ENCODE data around the gene ARID1B.

The ARID1B gene

DNA sequence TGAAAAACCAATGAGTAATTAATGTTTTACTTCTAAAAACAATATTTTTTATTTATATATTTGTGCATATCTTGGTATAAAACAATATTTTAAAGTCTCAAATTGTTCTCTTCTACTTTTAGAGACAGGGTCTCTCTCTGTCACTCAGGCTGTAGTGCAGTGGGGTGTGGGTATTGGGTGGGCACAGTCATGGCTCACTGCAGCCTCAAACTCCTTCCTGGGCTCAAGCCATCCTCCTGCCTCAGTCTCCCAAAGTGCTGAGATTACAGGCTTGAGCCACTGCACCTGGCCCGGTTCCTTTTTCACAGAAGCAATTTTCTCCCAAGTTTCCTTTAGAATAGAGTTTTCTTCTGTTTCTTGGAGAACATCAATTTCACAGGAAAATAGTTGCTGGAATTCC, 443.3 kb downstream of the ARID1B start:
- DNase-seq (ENCODE audit: low read depth): no peak
- TF ChIP-seq, protein P1, sequence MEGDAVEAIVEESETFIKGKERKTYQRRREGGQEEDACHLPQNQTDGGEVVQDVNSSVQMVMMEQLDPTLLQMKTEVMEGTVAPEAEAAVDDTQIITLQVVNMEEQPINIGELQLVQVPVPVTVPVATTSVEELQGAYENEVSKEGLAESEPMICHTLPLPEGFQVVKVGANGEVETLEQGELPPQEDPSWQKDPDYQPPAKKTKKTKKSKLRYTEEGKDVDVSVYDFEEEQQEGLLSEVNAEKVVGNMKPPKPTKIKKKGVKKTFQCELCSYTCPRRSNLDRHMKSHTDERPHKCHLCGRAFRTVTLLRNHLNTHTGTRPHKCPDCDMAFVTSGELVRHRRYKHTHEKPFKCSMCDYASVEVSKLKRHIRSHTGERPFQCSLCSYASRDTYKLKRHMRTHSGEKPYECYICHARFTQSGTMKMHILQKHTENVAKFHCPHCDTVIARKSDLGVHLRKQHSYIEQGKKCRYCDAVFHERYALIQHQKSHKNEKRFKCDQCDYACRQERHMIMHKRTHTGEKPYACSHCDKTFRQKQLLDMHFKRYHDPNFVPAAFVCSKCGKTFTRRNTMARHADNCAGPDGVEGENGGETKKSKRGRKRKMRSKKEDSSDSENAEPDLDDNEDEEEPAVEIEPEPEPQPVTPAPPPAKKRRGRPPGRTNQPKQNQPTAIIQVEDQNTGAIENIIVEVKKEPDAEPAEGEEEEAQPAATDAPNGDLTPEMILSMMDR (conservative IDR thresholded peaks at IDR 0.05; ENCODE audit: low read depth, low read length): no peak
- peak overlapping the region; percentile 64 for H3K4me3 ChIP-seq (ENCODE audit: low read depth, low read length)

DNA sequence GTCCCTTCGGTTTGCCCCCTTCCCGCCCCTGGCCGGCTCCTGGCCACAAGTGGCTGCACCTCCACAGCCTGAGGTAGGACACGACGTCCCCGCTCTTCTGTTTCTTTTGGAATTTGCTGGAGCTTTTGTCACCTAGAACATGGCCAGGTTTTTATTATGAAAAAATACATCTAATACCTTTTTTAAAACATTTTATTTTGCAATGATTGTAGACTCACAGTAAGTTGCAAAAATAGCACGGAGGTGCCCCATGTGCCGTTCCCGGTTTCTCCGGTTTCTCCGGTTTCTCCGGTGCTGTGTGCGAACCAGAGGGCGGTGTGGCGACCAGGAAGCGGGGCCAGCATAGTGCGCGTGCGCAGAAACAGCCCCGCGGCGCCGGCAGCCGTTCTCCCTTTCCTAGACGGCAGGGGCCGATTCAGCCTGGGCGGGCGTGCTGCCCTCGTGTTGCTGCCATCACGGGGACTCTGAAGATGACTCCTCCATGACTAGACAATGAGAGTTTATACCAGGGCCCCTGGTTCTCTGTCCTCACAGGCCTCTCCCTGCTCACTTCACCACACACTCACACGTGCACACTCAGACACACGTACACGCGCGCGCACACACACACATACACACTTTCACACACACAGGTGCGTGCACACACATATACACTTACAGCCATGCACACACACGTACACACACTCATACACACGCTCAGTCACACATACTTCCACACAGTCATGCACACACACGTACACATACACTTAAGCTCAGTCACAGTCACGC, 444.1 kb downstream of the ARID1B start:
- TF ChIP-seq, protein P1 (conservative IDR thresholded peaks at IDR 0.05; ENCODE audit: low read depth, low read length): peak; percentile 39
- DNase-seq (ENCODE audit: low read depth): peak; percentile 78
- peak overlapping the region; percentile 64 for H3K4me3 ChIP-seq (ENCODE audit: low read depth, low read length)

DNA sequence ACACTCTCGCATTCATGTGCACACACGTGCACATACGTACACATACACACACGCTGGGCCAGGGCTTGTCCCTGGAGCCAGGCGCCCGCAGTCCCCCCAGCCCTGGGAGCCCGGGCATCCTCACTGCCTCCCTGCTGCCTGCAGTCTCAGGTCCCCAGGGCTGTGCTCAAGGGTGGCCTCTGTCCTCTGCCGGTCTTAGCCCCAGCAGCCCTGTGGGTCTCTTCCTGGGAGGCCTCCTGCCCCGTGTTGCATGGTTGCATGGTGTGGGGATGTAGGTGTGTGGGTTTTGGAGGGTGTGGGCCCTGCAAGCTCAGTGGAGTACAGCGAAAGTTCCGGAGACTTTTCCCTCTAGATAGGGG, 444.6 kb downstream of the ARID1B start:
- H3K4me3 ChIP-seq (ENCODE audit: low read depth, low read length): no peak overlapping the region
- TF ChIP-seq, protein P1 (conservative IDR thresholded peaks at IDR 0.05; ENCODE audit: low read depth, low read length): no peak
- DNase-seq (ENCODE audit: low read depth): no peak

DNA sequence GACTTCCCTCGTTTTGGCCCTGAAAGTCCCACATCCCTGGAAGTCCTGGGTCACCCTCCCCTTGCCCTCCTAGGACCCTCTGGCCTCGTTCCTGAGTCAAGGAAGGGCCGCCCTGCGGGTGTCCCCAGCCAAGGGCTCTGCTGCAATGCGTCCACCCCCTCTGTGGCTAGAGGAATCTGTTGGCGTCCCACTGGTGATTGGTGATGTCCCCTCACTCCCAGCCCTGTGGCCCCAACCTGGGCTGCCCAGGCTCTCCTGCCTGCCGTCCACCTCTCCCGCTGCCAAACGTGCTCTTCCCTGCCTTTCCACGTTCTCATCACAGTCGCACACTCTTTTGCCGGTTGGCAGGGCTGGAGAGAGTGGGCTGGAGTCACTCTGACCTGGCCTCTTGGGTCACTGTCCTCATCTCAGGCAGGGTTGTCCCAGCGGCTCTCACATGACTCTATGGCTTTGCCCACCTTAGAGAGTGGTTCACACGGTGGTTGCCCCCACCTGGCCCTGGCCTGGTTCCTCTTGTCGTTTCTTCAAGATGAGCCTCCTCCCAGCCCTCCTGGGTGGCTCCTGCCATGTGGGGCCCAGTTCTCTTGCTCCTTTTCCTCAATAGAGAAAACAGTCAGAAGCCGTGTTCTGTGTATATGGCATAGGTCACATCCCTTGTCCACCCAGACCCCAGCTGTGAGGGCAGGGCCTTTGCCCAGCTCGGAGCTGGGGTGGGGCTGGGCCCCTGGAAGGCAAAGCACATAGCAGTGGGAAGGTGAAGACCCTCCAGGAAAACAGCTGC, 445.2 kb downstream of the ARID1B start:
- no peak overlapping the region for H3K4me3 ChIP-seq (ENCODE audit: low read depth, low read length)
- DNase-seq (ENCODE audit: low read depth): no peak
- TF ChIP-seq, protein P1 (conservative IDR thresholded peaks at IDR 0.05; ENCODE audit: low read depth, low read length): no peak

DNA sequence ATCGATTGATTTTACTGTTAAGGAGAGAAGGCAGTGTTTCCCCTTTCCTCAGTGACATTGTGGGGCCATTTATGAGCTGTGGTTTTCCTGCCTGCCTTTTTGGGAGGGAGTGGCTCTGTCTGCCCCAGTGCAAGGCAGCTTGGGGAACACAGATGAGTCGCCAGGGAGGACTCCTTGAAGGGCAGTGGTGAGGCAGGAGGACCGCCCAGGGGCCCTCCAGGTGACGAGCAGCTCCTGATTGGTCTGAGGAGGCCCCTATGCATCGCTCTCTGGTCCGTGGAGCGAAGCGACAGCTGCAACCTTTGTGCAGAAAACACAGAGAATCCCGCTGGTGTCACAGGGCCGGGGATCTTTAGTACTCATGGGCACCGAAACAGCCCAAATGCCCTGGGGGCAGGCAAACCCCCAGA, 445.8 kb downstream of the ARID1B start:
- no peak overlapping the region for H3K4me3 ChIP-seq (ENCODE audit: low read depth, low read length)
- TF ChIP-seq, protein P1 (conservative IDR thresholded peaks at IDR 0.05; ENCODE audit: low read depth, low read length): no peak
- no peak for DNase-seq (ENCODE audit: low read depth)

DNA sequence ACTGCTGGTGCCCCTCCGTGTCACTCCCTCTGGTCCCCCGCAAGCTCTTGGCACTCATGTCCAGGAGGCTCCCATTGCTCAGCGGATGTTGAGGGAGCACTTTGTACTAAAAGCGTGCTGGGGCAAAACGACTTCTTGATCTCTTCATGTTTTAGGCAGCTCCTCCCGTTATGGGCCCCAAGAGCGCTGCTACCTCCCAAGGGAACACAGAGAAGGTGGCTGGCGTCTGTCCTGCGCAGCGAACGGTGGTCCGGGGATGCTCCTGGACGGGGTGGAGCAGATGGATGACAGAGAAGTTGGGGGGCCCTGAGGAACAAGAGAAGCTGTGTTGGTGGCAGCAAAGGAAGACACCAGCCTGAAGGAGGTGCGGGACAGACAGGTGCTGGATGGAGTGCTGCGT, 446.3 kb downstream of the ARID1B start:
- H3K4me3 ChIP-seq (ENCODE audit: low read depth, low read length): no peak overlapping the region
- DNase-seq (ENCODE audit: low read depth): no peak
- TF ChIP-seq, protein P1 (conservative IDR thresholded peaks at IDR 0.05; ENCODE audit: low read depth, low read length): no peak

Measured in choroid plexus epithelial cell (primary cell).